ENCODE measurements around the gene CHODL. TPM values are rescaled to one million over a fixed set of nuclear protein-coding genes. Genes with fewer than 3 reads are reported as not detected.

CHODL gene
- total RNA-seq, 4 donors from 2014 or later, result 0.22 to 0.57 (median 0.33) TPM; not detected in 1

GRCh38 chr21:18245464-18245967, 883 bp downstream of the CHODL start:
- no peak for TF ChIP-seq CTCF (IDR thresholded peaks at IDR 0.05; ENCODE audit: low read depth)

GRCh38 chr21:18248171-18248570, 3.5 kb downstream of the CHODL start:
- no peak for TF ChIP-seq CTCF (IDR thresholded peaks at IDR 0.05; ENCODE audit: low read depth)

GRCh38 chr21:18249672-18250071, 5.0 kb downstream of the CHODL start:
- no peak for TF ChIP-seq CTCF (IDR thresholded peaks at IDR 0.05; ENCODE audit: low read depth)

GRCh38 chr21:18251065-18251464, 6.4 kb downstream of the CHODL start:
- TF ChIP-seq CTCF (IDR thresholded peaks at IDR 0.05; ENCODE audit: low read depth), result no peak

GRCh38 chr21:18252256-18252655, 7.6 kb downstream of the CHODL start:
- no peak for TF ChIP-seq CTCF (IDR thresholded peaks at IDR 0.05; ENCODE audit: low read depth)

- no peak for TF ChIP-seq CTCF (IDR thresholded peaks at IDR 0.05; ENCODE audit: low read depth)
Observed at GRCh38 chr21:18252680-18253079, 8.0 kb downstream of the CHODL start.

- TF ChIP-seq CTCF (IDR thresholded peaks at IDR 0.05; ENCODE audit: low read depth), result no peak
Observed at GRCh38 chr21:18253221-18253620, 8.6 kb downstream of the CHODL start.

All from subcutaneous adipose tissue (tissue), 4 donors.